Inflammatory macrophage (primary cell): ENCODE measurements around the gene HSD17B8.

Experiments used
- DNase-seq, 2 donors: peaks; one replicate each; pipeline ENCODE4 v3.0.0-alpha.2; 2020 to 2022

Gene HSD17B8

GRCh38 chr6:33171880-33172687, 32.4 kb upstream of the HSD17B8 start:
- no peak for DNase-seq

- peak in 1 of 2 donors; percentile 52 for DNase-seq
Measured at GRCh38 chr6:33172688-33173534, 31.5 kb upstream of the HSD17B8 start.

GRCh38 chr6:33173535-33174180, 30.8 kb upstream of the HSD17B8 start:
- no peak for DNase-seq

- DNase-seq = no peak
Measured at GRCh38 chr6:33174784-33175183, 29.7 kb upstream of the HSD17B8 start.

GRCh38 chr6:33175436-33176069, 28.9 kb upstream of the HSD17B8 start:
- no peak for DNase-seq

GRCh38 chr6:33176906-33177305, 27.5 kb upstream of the HSD17B8 start:
- no peak for DNase-seq

GRCh38 chr6:33177552-33178446, 26.7 kb upstream of the HSD17B8 start:
- DNase-seq = no peak

GRCh38 chr6:33178755-33179475, 25.5 kb upstream of the HSD17B8 start:
- DNase-seq = no peak

GRCh38 chr6:33181141-33181540, 23.3 kb upstream of the HSD17B8 start:
- no peak for DNase-seq

- peak; percentile 24 to 51 for DNase-seq
Measured at GRCh38 chr6:33183071-33183683, 21.3 kb upstream of the HSD17B8 start.

- no peak for DNase-seq
Measured at GRCh38 chr6:33185190-33185589, 19.3 kb upstream of the HSD17B8 start.

- no peak for DNase-seq
Measured at GRCh38 chr6:33185654-33186187, 18.7 kb upstream of the HSD17B8 start.

GRCh38 chr6:33187809-33188208, 16.6 kb upstream of the HSD17B8 start:
- DNase-seq = no peak

- DNase-seq = no peak
Measured at GRCh38 chr6:33189164-33189563, 15.3 kb upstream of the HSD17B8 start.

- DNase-seq = no peak
Measured at GRCh38 chr6:33189625-33190448, 14.6 kb upstream of the HSD17B8 start.

- DNase-seq = no peak
Measured at GRCh38 chr6:33190504-33191107, 13.8 kb upstream of the HSD17B8 start.

- no peak for DNase-seq
Measured at GRCh38 chr6:33191383-33192104, 12.9 kb upstream of the HSD17B8 start.

- no peak for DNase-seq
Measured at GRCh38 chr6:33192105-33192646, 12.3 kb upstream of the HSD17B8 start, which contains the start of gene COL11A2. Gene COL11A2, minus strand, starts transcription at chr6:33192467. Its CDS starts 227 bp downstream, at chr6:33192240.
